Measurements from ENCODE around the gene HS3ST3A1.

DNA sequence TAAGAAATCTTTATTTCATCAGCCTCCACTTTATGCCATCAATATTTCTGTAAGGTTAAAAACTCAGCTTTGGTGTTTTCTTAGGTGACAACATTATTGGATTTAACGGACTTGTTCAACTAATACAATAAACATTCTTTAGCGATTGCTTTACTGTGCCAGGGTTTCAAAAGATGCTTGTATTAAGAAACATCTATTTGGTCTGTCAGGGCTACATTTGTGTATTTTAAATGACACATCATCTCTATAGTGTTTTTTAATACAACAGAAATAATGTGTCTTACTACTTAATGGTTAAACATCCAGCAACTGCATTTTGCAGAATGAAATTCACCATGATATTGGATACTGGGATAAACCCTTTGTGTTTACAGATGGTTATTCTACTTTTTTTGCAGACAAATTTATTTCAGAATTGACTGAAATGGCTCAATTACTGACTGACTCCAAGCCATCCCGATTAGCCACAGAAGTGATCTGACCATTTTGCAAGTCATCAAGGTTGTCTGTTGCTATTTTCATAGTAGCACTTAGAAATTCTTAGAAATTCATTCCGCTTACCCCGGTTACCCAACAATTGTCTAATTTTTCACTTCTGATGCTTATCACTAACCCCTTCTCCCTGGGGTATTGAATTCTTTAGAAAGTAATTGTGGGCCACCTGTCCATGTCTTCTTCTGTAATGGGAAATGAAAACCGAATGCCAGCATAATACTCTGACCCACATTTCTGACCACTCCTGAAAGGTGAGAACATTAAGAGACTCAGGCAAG is 63.7 kb downstream of the HS3ST3A1 start:
- TF ChIP-seq CTCF (IDR thresholded peaks at IDR 0.05; ENCODE audit: low read depth, low read length, poor library complexity, severe bottlenecking) (no peak), EZH2phosphoT487 (IDR thresholded peaks at IDR 0.05; ENCODE audit: borderline replicate concordance, low read length) (no peak)

All from DOHH2 (cell line).